MCF 10A (cell line): Measurements from ENCODE around the gene RGS14. TPM values are rescaled to one million over a fixed set of nuclear protein-coding genes. Genes with fewer than 3 reads are reported as not detected.

ENCODE experiments used
- BruUV-seq: library from RNA; stranded (reverse); fragments of 400-500 nt; replicated peaks from 2 replicates; lab custom pipeline; 2021; lab: Mats Ljungman, UMichigan
- CTCF ChIA-PET: fragments of 300-600 bp; sonication (Branson Sonifier 250); formaldehyde crosslinking; extraction: SDS; loops from one replicate; lab custom pipeline; 2021; ENCODE audit warnings: antibody characterized with exemption, inconsistent platforms; lab: Yijun Ruan, JAX
- POLR2A ChIA-PET: fragments of 300-600, 350-650 bp; sonication (Branson Sonifier 250); formaldehyde crosslinking; extraction: SDS; loops from one replicate; lab custom pipeline; 2020; ENCODE audit warnings: antibody characterized with exemption, inconsistent platforms; lab: Yijun Ruan, JAX
- DNase-seq: peaks from one replicate; pipeline ENCODE4 v3.0.0-alpha.2; 2018; ENCODE audit not compliant: unreplicated experiment
- H3K27ac Mint-ChIP-seq: one replicate; pipeline ENCODE4 v1.8.0; 2022; ENCODE audit warnings: mild to moderate bottlenecking, low read depth, mixed read lengths; ENCODE audit not compliant: unreplicated experiment
- H3K27me3 Mint-ChIP-seq: one replicate; pipeline ENCODE4 v1.8.0; 2022; ENCODE audit warnings: mixed read lengths; ENCODE audit not compliant: insufficient read depth, unreplicated experiment
- H3K36me3 Mint-ChIP-seq: one replicate; pipeline ENCODE4 v1.8.0; 2022; ENCODE audit warnings: mild to moderate bottlenecking, moderate library complexity, mixed read lengths; ENCODE audit not compliant: insufficient read depth, unreplicated experiment
- H3K4me1 Mint-ChIP-seq: one replicate; pipeline ENCODE4 v1.8.0; 2022; ENCODE audit warnings: mixed read lengths; ENCODE audit not compliant: insufficient read depth, unreplicated experiment
- H3K4me3 Mint-ChIP-seq: one replicate; pipeline ENCODE4 v1.8.0; 2022; ENCODE audit warnings: mild to moderate bottlenecking, moderate library complexity, mixed read lengths; ENCODE audit not compliant: unreplicated experiment
- H3K9me3 Mint-ChIP-seq: one replicate; pipeline ENCODE4 v1.8.0; 2022; ENCODE audit warnings: mixed read lengths; ENCODE audit not compliant: unreplicated experiment
- CTCF ChIP-seq: fragments of 200-600 bp; IDR thresholded peaks from one replicate; pipeline ENCODE4 v1.8.0; 2022; ENCODE audit warnings: antibody characterized with exemption, mild to moderate bottlenecking; ENCODE audit not compliant: unreplicated experiment
- intact Hi-C: fragments of 100-400 bp; cut with micrococcal nuclease; formaldehyde crosslinking; loops from 2 replicates; pipeline ENCODE4 v1.14.1; 2022
- total RNA-seq: library from RNA; stranded (reverse); gene quantifications from 2 replicates; pipeline ENCODE4 v1.2.3, GENCODE V29; 2022

The RGS14 gene
- total RNA-seq, 1 experiment from 2014 or later, result 7.8 TPM

GRCh38 chr5:177397875-177398390, 40.2 kb downstream of the RGS14 start:
- Mint-ChIP-seq H3K9me3 (no peaks in the 10 kb centered on the region), H3K27ac (no peak overlapping the region), H3K36me3 (peaks cover 5% of the 10 kb centered on the region), H3K27me3 (no peaks in the 10 kb centered on the region), H3K4me1 (peaks cover 10% of the 10 kb centered on the region), H3K4me3 (no peak overlapping the region)
- BruUV-seq, result no TSS peak
- CTCF ChIA-PET, result interaction anchor here (0.7 to 2.0 kb wide), 5 partner anchors 8 to 103 kb away, joined by 3 to 10 read pairs (median 4); no protein-coding TSS in a partner anchor
- DNase-seq, result no peak
- POLR2A ChIA-PET, result no interaction called here
- intact Hi-C loops, result no loop called here
- no peak for TF ChIP-seq CTCF

- Mint-ChIP-seq H3K4me1 (peaks cover 23% of the 10 kb centered on the region), H3K9me3 (no peaks in the 10 kb centered on the region), H3K27ac (no peak within 1 kb of the TSS), H3K27me3 (no peaks in the 10 kb centered on the region), H3K4me3 (no peak within 1 kb of the TSS), H3K36me3 (peaks cover 13% of the 10 kb centered on the region)
- POLR2A ChIA-PET, result interaction anchor here (7.3 kb wide), 1 partner anchor 51 kb away, joined by 202 read pairs; the partner anchor contains the start of gene PRR7
- BruUV-seq, result no TSS peak
- TF ChIP-seq CTCF, result no peak
- CTCF ChIA-PET, result interaction anchor here (1.7 to 7.8 kb wide), 4 partner anchors 8 to 101 kb away, joined by 5 to 277 read pairs (median 159); partner anchors contain the start of gene PRR7
- intact Hi-C loops, result no loop called here
- no peak for DNase-seq
Observed at GRCh38 chr5:177399997-177400868, 42.5 kb downstream of the RGS14 start, which contains the start of gene PFN3. TSS of gene PFN3 (minus strand) at chr5:177400661. CDS start at chr5:177400576, 85 bp downstream.

- intact Hi-C loops, result loop anchor here (1.0 to 2.0 kb wide), 5 partner anchors 12 to 288 kb away; no protein-coding TSS in a partner anchor
- TF ChIP-seq CTCF, result peak; percentile 73
- Mint-ChIP-seq H3K36me3 (peaks cover 13% of the 10 kb centered on the region), H3K27ac (peak overlapping the region; percentile 19), H3K4me1 (peaks cover 25% of the 10 kb centered on the region), H3K9me3 (no peaks in the 10 kb centered on the region), H3K4me3 (peak overlapping the region; percentile 87), H3K27me3 (no peaks in the 10 kb centered on the region)
- DNase-seq, result peak; percentile 92
- BruUV-seq, result no TSS peak
- POLR2A ChIA-PET, result interaction anchor here (0.8 to 7.3 kb wide), 20 partner anchors 10 to 866 kb away, joined by 3 to 202 read pairs (median 6); partner anchors contain the start of genes DDX41, GRK6, LMAN2 and PDLIM7
- CTCF ChIA-PET, result interaction anchor here (0.5 to 8.5 kb wide), 35 partner anchors 10 to 289 kb away, joined by 3 to 277 read pairs (median 6); partner anchors contain the start of genes GRK6, LMAN2, MXD3 and PRR7
Observed at GRCh38 chr5:177402271-177403043, 44.7 kb downstream of the RGS14 start.
